GM21526 (cell line): ENCODE measurements around the gene CTBS.

Experiments
- ATAC-seq: cut with Tn5 transposase; IDR thresholded peaks from one replicate; pipeline ENCODE4 v1.9.1; 2021; ENCODE audit warnings: moderate library complexity; ENCODE audit not compliant: unreplicated experiment, low FRiP score

The CTBS gene

DNA sequence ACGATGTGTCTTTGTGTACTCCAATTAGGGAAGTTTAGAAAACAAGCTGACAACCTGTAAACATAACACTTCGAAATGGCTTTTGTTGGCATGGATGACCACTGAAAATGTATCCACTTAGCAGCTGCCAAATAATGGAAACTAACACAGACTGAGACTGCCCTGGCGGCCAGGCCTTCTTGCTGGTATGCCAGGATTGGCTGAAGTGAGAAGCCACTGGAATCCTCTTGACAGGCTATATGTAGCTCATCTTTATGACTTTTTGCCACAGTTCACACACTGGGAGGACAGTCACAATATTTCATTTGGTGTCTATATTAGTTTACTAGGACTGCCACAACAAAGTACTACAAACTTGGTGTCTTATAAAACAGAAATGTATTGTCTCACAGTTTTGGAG is 12.9 kb upstream of the CTBS start:
- ATAC-seq: no peak

DNA sequence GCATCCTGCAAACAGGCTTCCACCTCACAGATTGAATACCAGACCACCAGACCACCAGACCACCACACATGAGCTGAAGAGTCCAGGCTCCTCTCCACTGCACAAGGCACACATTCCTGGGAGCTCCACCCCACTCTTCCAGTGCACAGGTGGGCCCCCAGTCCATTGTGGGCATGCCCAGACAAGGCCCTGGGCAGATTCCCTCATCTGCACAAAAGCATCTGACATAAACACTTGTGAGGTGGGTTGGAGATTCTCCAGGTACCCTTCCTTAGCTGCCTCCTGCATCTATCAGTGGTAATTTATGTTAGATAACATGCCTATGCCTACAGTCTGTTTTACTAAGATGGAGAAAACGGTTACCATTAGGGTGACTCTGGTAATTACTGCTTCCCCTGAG is 11.6 kb upstream of the CTBS start:
- no peak for ATAC-seq

DNA sequence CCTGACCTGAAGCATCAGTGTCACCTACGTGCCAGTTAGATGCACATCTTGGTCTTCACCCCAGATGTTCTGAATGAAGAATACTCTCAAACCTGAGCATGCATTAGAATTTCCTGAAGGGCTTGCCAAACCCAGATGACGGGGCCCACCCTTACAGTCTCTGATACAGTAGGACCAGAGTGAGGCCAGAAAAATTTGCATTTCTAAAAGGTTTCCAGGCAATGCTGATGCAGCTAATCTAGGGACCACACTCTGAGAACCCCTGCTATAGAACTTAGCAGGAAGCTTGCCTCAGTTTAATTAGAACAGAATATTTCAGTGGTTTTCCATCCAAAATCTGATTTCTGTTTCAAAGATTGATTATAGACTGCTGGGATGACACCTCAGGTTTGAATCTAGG is 9.9 kb upstream of the CTBS start:
- ATAC-seq: no peak

DNA sequence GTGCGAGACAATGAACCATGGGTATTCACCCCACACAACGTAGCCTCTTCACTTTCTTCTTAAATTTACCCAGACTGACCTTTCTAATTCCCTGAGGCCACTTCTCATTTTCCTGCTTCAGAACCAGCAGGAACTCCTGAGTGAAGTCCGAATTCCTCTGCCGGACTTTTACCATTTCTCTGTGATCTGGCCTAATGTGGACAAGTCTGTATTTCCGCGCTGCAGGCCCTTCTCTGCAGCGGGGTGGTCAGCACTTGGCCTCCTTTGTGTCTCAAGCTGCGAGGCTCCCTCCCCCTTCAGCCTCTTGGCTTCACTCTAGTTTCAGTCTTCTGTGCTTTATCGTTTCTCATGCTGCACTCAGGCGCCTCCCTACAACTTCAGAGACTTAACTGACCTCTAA is 9.4 kb upstream of the CTBS start:
- ATAC-seq: no peak

DNA sequence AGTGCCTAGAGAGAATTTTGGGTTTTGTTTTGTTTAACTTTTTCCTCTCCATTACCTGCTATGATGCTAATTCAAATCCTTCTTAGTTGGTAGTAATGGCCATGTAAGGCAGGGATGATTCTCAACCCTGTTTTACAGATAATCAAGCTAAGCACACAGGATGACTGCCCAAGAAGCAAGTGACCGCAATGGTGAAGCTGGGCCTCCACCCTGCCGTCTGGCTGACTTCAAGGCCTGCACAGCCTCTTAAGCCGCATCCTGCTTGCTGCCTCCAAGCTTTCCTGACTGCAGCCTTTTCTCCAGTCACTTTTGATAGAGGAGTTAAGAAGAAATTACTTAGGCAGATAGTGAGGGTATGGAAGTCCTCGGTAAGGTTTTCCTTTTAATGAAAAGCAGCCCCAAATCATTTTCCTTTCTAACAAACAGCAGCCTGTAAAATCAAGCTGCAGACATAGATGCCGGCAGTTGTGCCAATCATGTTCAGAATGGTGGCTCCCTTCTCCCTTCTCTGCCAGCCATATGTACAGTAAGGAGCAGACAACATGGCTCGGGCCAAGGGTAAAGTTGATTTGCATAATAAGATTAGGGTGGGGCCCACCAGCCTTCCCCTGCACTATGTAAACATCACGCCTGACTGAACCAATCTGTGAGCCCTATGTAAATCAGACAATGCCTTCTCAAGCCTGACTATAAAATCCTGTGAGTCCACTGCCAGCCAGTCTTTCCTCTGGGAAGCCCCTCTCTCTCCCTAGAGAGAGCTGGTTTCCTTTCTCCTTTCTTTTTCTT is 8.8 kb upstream of the CTBS start:
- ATAC-seq: no peak

DNA sequence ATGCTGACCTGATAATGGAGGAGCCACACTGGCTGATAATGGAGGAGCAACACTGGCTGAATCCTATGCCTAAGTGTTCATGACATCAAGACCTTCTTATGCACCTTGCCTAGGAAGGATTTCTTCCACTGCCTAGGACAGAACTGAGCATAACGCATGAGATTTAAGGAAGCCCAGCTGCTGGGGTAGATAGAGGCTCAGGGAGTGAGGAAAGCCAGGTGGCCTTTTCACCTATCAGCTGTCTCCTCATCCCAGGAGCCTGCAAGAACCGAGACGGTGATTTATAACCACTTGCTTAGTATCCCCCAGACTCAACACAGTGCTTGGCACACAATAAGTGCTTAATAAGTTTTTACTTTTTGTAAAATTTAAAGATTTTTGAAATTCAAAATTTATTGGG is 7.4 kb upstream of the CTBS start:
- ATAC-seq: no peak

DNA sequence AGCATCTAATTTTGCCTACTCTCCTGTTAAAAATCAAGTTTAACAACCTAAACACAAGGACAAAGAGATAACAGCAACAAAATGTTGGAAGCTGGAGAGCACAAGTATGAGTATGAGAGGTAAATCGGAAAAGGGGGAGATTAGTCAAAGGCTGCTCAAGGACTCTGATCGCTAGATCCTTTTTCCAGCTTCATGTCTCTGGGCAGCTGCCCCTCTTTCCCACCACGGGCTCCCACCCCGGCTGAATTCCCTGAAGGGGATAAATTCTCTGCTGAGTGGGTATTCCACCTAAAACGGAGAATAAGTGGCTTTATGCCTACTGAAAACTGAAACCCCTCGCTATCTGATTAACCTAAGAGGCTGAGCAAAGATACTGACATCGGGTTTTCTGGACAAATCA is 696 bp upstream of the CTBS start:
- ATAC-seq: no peak

DNA sequence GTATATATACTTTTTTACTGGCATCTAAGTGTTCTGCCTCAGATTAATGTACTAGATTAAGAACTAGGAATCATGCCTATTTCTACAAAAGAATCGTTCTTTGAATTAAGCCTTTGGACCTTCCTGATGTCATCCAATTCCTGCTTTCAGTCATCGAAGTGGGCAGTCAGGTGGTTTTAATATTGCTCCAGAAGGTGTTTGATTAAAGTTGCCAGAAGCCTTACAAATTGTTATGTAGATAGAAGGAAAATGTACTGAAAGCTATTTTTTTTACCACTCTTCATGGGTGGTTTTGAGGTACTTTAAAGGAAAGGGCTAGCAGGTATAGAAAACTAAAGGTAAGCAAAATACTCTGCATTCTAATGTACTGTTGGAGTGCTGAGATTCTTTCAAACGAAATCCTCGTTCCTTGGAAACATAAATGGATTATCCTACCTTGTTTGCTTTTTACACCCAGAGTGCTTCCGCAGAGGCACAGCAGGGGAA is 716 bp downstream of the CTBS start:
- no peak for ATAC-seq

DNA sequence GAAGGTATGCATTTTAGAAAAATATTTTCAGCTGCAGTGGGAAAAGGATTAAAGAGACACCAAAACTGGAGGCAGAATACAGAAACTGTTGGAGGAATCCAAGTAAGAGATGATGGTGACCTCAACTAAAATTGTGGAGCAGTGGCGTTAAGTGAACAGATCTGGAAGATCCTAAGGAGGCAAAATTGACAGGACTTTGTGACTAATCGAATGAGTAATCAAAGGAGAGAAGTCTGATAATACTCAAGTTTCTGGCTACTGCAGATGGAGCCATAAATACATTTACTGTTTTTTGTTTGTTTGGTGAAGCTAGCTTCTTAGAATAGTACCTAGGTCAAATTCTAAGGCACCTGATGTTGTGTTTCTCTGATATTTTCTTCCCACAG is 3.1 kb downstream of the CTBS start:
- ATAC-seq: no peak

DNA sequence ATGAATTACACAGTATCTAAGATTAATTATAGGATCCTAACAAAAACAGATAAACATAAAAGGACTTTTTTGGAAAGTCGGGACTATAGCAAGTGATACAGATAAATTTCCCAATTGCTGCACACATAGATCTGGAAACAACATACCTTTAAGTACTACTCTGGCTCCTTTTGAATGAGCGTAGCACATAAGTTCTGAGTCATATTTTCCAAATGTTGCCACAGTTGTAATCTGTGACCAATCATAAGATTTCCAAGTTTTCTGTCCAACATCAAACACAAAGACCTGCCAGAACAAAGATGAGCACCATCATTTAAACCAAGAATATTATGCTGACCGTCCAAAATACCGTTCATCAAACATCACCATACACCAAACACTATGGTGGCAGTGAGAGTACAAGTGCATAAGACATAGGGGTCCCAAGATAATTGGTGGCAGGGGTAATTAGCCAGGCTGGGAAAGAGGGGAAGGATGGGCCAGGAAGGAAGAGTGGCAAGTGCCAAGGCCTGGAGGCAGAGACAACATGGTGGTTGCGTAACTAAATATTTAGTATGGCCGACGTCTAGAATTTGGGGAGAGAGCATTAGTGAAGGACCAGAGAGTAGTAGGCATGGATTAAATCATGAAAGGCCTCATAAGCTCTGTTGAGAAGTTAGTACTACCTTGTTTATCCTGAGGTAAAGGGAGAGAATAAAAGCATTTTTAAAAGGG is 3.6 kb downstream of the CTBS start:
- no peak for ATAC-seq

DNA sequence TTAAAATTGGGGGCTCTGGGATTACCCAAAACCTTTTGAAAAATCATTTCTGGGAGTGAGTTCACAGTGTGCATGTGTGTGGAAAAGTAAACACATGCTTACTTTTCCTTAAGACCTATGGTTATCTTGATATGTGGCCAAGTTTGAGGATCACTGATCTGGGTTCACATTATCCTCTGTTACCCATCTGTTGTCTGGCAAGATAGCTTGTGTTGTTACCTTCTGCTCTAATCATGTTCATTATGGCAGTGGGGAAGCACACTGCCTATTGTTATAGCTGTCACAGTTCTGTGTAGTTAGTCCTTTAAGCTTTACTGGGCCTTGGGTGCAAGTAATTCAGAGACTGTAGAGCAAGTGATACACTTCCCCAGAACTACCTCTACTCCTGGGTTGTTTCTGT is 5.0 kb downstream of the CTBS start:
- no peak for ATAC-seq

DNA sequence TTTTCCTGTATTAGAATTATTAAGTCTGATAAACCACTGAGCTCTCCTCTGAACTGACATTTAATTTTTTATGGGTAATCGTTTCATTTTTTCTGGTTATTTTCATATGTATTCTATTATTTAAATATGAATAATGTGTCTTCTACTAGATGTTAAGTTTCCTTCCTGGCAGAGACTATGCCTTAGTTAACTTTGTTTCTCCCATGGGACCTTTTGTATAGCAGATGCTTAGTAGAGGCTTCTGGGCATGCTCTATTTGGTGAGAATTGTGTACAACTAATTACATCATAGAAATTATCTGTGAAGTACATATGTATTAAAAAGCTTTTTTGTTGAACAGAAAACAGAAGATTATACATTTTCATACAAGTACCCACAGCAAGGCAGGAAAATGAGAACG is 23.4 kb downstream of the CTBS start:
- no peak for ATAC-seq

DNA sequence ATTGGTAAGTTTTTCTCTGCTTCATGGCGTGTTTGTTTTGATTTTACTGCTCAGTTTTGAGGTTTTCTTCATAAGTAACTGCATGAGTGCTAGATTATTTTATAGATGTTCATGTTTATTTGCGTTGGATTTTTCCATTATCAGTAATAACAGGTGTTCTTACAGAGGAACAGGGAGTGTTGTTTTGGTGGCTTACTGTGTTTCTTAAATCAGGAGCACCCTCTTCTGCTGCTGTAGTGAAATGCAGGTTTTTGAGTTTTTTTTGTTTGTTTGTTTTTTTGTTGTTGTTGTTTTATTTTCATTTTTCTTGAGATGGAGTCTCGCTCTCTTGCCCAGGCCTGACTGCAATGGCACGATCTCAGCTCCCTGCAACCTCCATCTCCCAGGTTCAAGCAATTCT is 32.6 kb downstream of the CTBS start:
- no peak for ATAC-seq

DNA sequence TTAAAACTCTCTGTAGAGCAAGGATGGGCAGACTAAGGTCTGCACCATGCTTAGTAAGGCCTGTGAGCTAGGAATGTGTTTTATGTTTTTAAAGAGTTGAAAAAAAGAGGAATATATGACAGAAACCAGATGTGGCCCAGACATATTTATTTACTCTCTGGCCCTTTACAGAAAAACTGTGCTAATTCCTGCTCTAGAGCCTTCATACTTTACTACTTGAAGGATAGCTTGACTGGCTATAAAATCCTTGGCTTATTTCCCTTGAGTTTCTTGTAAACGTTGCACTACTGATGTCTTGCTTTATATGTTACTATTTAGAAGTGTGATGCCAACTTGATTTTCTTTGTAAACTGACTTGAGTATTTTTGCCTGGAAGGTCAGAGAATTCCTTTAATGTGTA is 33.5 kb downstream of the CTBS start:
- no peak for ATAC-seq

DNA sequence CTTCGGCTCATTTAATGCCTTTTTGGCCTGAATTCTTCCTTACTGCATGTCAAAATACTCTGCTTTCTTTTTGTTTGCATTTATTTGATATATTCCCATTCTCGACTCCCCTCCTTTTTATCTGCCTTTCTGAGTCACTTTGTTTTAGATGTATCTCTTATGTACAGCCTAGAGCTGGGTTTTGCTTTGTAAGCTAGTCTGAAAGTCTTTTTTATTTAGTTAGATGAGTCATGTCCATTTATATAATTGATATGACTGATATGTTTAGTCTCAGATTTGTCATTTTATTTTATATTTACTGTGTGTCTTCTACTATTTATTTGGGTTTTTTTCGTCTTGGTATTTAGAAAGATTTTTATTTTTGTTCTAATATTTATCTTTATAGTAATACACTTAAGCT is 34.3 kb downstream of the CTBS start:
- no peak for ATAC-seq

DNA sequence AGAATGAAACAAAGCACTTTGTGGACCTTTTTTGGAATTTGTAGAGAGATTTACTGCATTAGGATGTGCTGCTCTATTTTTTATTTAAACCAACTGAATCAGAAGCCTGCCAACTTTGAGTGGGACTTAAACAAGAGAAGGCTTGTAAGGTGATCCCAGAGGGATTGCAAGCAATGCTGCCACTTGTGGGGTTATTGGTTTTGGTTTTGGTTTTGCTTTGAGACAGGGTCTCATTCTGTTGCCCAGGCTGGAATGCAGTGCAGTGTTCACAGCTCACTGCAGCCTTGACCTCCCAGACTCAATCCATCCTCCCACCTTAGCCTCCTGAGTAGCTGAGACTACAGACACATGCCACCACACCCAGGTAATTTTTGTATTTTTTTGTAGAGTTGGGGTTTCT is 35.6 kb downstream of the CTBS start:
- no peak for ATAC-seq

DNA sequence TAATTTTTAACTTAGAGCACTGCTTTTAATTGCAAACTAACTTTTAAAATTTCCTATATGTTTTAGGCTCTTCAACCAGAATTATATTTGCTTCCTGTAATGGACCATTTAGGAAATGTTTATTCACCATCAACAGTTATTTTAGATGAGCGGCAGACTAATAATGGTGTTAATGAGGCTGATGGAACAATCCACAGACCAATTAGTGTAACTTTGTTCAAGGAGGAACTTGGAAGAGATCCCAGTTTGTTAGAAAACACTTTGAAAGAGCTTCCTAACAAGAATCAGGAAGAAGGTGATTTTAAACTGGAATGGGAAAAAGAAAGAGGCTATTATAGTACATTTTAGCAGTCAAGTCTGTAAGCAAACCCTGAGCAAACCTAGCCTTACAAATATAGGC is 48.5 kb downstream of the CTBS start:
- no peak for ATAC-seq

DNA sequence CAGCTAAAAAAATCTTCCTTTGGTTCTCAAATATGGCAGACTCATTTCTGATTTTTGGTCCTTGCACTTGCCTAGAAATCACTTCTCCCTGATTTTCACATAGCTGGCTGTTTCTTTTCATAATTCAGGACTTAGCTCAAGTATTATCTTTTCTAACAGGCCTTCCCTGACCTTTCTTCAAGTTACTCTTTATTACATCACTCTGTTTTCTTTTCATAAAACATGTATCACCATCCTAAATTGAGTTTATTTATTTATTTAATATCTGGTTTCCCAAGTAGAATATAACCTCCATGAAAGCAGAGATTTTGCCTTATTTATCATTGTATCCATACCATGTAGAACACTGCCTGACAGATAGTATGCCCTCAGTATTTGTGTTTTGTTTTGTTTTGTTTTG is 49.6 kb downstream of the CTBS start:
- ATAC-seq: no peak

DNA sequence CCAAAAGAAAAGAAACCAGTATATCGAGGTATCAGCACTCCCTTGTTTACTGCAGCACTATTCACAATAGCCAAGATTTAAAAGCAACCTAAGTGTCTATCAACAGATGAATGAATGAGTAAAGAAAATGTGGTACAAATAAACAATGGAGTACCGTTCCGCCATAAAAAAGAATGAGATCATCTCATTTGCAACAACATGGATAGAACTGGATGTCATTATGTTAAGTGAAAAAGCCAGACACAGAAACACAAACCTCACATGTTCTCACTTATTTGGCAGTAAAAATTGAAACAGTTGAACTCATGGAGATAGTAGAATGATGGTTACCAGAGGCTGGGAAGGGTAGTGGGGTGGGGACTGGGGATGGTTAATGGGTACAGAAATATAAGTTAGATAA is 63.6 kb downstream of the CTBS start:
- ATAC-seq: no peak

DNA sequence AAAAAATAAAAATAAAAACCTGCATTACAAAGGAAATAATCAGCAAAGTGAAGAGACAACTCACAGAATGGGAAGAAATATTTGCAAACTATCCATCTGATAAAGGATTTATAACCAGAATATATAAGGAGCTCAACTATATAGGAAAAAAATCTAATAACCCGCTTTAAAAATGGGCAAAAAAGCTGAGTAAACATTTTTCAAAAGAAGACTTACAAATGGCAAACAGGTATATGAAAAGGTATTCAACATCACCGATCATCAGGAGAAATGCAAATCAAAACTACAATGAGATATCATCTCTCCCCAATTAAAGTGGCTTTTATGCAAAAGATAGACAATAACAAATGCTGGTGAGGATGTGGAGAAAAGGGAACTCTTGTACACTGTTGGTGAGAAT is 64.1 kb downstream of the CTBS start:
- ATAC-seq: no peak

DNA sequence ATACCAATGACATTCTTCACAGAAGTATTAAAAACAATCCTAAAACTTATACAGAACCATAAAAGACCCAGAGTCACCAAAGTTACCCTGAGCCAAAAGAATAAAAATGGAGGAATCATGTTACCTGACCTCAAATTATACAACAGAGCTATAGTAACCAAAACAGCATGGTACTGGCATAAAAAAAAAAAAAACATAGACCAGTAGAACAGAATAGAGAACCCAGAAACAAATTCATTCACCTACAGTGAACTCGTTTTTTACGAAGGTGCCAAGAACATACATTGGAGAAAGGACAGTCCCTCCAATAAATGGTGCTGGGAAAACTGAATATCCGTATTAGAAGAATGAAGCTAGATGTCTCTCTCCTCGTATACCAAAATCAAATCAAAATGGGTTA is 65.2 kb downstream of the CTBS start:
- ATAC-seq: no peak

DNA sequence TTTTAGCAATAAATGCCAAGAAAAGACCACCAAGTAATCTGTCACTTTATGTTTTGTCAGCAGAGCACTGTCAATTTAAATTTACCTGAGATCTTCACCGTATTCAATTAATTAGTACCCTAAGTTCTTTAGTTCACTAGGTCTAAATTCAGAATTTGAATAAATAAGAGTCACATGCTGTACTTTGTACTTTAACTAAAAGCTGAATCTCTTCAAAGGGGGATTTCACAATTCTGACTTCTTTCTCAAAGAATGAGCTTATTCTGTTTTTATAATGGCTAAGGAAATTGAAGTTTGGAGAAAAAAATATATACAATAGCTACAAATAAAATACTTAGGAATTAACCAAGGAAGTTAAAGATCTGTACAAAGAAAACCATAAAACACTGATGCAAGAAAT is 65.7 kb downstream of the CTBS start:
- ATAC-seq: no peak
